Measurements from ENCODE around the gene SDCBP2. TPM values are rescaled to one million over a fixed set of nuclear protein-coding genes. Genes with fewer than 3 reads are reported as not detected.
A peak's percentile ranks its signal among the peaks of the same experiment; 100 is the strongest.

The SDCBP2 gene
- total and polyA plus RNA-seq, 5 donors from 2014 or later, result 1.2 to 4.3 (median 3.0) TPM

GRCh38 chr20:1269235-1269634 lies 59.7 kb downstream of the SDCBP2 start:
- no peak overlapping the region for H3K27ac ChIP-seq (ENCODE audit: insufficient read depth, low read length, poor library complexity, severe bottlenecking)
- Mint-ChIP-seq H3K4me3 (peak overlapping the region in 2 of 4 donors; percentile 49 to 65), H3K36me3 (no peaks in the 10 kb centered on the region), H3K4me1 (peaks cover 12 to 64% (median 46%) of the 10 kb centered on the region in 4 donors), H3K27ac (peak overlapping the region in 1 of 3 donors; percentile 21), H3K9me3 (no peaks in the 10 kb centered on the region), H3K27me3 (no peaks in the 10 kb centered on the region)
- no peaks in the 10 kb centered on the region for H3K27me3 ChIP-seq (ENCODE audit: control insufficient read depth, insufficient read depth, low read length)
- no peak for DNase-seq
- no peaks in the 10 kb centered on the region for H3K36me3 ChIP-seq (ENCODE audit: control insufficient read depth, insufficient read depth, low read length)
- H3K4me1 ChIP-seq (ENCODE audit: control insufficient read depth, insufficient read depth, low read length, poor library complexity, severe bottlenecking), result peaks cover 32% of the 10 kb centered on the region
- no peaks in the 10 kb centered on the region for H3K9me3 ChIP-seq (ENCODE audit: control insufficient read depth in 2 of 2, low read length in 2 of 2)
- H3K4me3 ChIP-seq (ENCODE audit: low read depth, low read length), result no peak overlapping the region
- no peak for ATAC-seq (ENCODE audit: low read depth in 2 of 2)

- Histone ChIP-seq H3K36me3 (ENCODE audit: control insufficient read depth, insufficient read depth, low read length) (no peaks in the 10 kb centered on the region), H3K4me3 (ENCODE audit: low read depth, low read length) (no peak overlapping the region), H3K27ac (ENCODE audit: insufficient read depth, low read length, poor library complexity, severe bottlenecking) (no peak overlapping the region), H3K27me3 (ENCODE audit: control insufficient read depth, insufficient read depth, low read length) (no peaks in the 10 kb centered on the region), H3K9me3 (ENCODE audit: control insufficient read depth in 2 of 2, low read length in 2 of 2) (no peaks in the 10 kb centered on the region), H3K4me1 (ENCODE audit: control insufficient read depth, insufficient read depth, low read length, poor library complexity, severe bottlenecking) (peaks cover 32% of the 10 kb centered on the region)
- no peak for DNase-seq
- Mint-ChIP-seq H3K27ac (peak overlapping the region; percentile 22 to 81 (median 63)), H3K27me3 (no peaks in the 10 kb centered on the region), H3K4me1 (peaks cover 12 to 70% (median 44%) of the 10 kb centered on the region in 4 donors), H3K9me3 (no peaks in the 10 kb centered on the region), H3K36me3 (no peaks in the 10 kb centered on the region), H3K4me3 (peak overlapping the region; percentile 84 to 92 (median 90))
- no peak for ATAC-seq (ENCODE audit: low read depth in 2 of 2)
Observed at GRCh38 chr20:1267809-1268374, 61.0 kb downstream of the SDCBP2 start.

GRCh38 chr20:1267161-1267560 lies 61.8 kb downstream of the SDCBP2 start:
- H3K27me3 ChIP-seq (ENCODE audit: control insufficient read depth, insufficient read depth, low read length), result peaks cover 4% of the 10 kb centered on the region
- DNase-seq, result no peak
- H3K9me3 ChIP-seq (ENCODE audit: control insufficient read depth in 2 of 2, low read length in 2 of 2), result peaks cover 4 to 5% of the 10 kb centered on the region in 2 experiments
- Mint-ChIP-seq H3K4me1 (peaks cover 12 to 67% (median 46%) of the 10 kb centered on the region in 4 donors), H3K4me3 (peak overlapping the region; percentile 84 to 92 (median 90)), H3K27me3 (peaks cover 3% of the 10 kb centered on the region), H3K27ac (peak overlapping the region; percentile 63 to 88 (median 81)), H3K9me3 (no peaks in the 10 kb centered on the region), H3K36me3 (no peaks in the 10 kb centered on the region)
- peaks cover 32% of the 10 kb centered on the region for H3K4me1 ChIP-seq (ENCODE audit: control insufficient read depth, insufficient read depth, low read length, poor library complexity, severe bottlenecking)
- H3K27ac ChIP-seq (ENCODE audit: insufficient read depth, low read length, poor library complexity, severe bottlenecking), result peak overlapping the region; percentile 78
- no peaks in the 10 kb centered on the region for H3K36me3 ChIP-seq (ENCODE audit: control insufficient read depth, insufficient read depth, low read length)
- no peak for ATAC-seq (ENCODE audit: low read depth in 2 of 2)
- H3K4me3 ChIP-seq (ENCODE audit: low read depth, low read length), result peak overlapping the region; percentile 28

- H3K36me3 ChIP-seq (ENCODE audit: control insufficient read depth, insufficient read depth, low read length), result no peaks in the 10 kb centered on the region
- H3K27ac ChIP-seq (ENCODE audit: insufficient read depth, low read length, poor library complexity, severe bottlenecking), result peak within 1 kb of the TSS; percentile 78
- Mint-ChIP-seq H3K36me3 (no peaks in the 10 kb centered on the region), H3K27me3 (peaks cover 9% of the 10 kb centered on the region), H3K4me1 (peaks cover 12 to 64% (median 43%) of the 10 kb centered on the region in 4 donors), H3K4me3 (peak within 1 kb of the TSS; percentile 84 to 92 (median 90)), H3K9me3 (no peaks in the 10 kb centered on the region), H3K27ac (peak within 1 kb of the TSS; percentile 95 to 99 (median 95))
- H3K9me3 ChIP-seq (ENCODE audit: control insufficient read depth in 2 of 2, low read length in 2 of 2), result peaks cover 5 to 6% of the 10 kb centered on the region in 2 experiments
- H3K4me3 ChIP-seq (ENCODE audit: low read depth, low read length), result peak within 1 kb of the TSS; percentile 80
- ATAC-seq (ENCODE audit: low read depth in 2 of 2), result peak; percentile 91 to 92
- H3K27me3 ChIP-seq (ENCODE audit: control insufficient read depth, insufficient read depth, low read length), result peaks cover 4% of the 10 kb centered on the region
- H3K4me1 ChIP-seq (ENCODE audit: control insufficient read depth, insufficient read depth, low read length, poor library complexity, severe bottlenecking), result peaks cover 32% of the 10 kb centered on the region
- peak; percentile 69 to 88 (median 75) for DNase-seq
Observed at GRCh38 chr20:1266167-1266973, 62.6 kb downstream of the SDCBP2 start, which contains the start of gene SNPH. TSS of gene SNPH (plus strand) at chr20:1266294. CDS start at chr20:1296240, 29,946 bp downstream.

GRCh38 chr20:1265916-1266166 lies 63.1 kb downstream of the SDCBP2 start:
- peak overlapping the region; percentile 95 to 99 (median 95) for H3K27ac Mint-ChIP-seq
- H3K4me3 Mint-ChIP-seq, result peak overlapping the region; percentile 84 to 91 (median 89)
- Histone ChIP-seq H3K9me3 (ENCODE audit: control insufficient read depth in 2 of 2, low read length in 2 of 2) (peaks cover 5 to 6% of the 10 kb centered on the region in 2 experiments), H3K36me3 (ENCODE audit: control insufficient read depth, insufficient read depth, low read length) (no peaks in the 10 kb centered on the region), H3K27me3 (ENCODE audit: control insufficient read depth, insufficient read depth, low read length) (peaks cover 7% of the 10 kb centered on the region), H3K4me1 (ENCODE audit: control insufficient read depth, insufficient read depth, low read length, poor library complexity, severe bottlenecking) (peaks cover 32% of the 10 kb centered on the region), H3K4me3 (ENCODE audit: low read depth, low read length) (peak overlapping the region; percentile 80), H3K27ac (ENCODE audit: insufficient read depth, low read length, poor library complexity, severe bottlenecking) (peak overlapping the region; percentile 78)
- peaks cover 12 to 61% (median 42%) of the 10 kb centered on the region in 4 donors for H3K4me1 Mint-ChIP-seq
- DNase-seq, result no peak
- no peaks in the 10 kb centered on the region for H3K9me3 Mint-ChIP-seq
- no peaks in the 10 kb centered on the region for H3K36me3 Mint-ChIP-seq
- no peak for ATAC-seq (ENCODE audit: low read depth in 2 of 2)
- peaks cover 9% of the 10 kb centered on the region for H3K27me3 Mint-ChIP-seq

GRCh38 chr20:1265226-1265915 lies 63.6 kb downstream of the SDCBP2 start:
- peaks cover 12 to 59% (median 41%) of the 10 kb centered on the region in 4 donors for H3K4me1 Mint-ChIP-seq
- Histone ChIP-seq H3K4me3 (ENCODE audit: low read depth, low read length) (peak overlapping the region; percentile 80), H3K9me3 (ENCODE audit: control insufficient read depth in 2 of 2, low read length in 2 of 2) (peaks cover 5 to 6% of the 10 kb centered on the region in 2 experiments), H3K27ac (ENCODE audit: insufficient read depth, low read length, poor library complexity, severe bottlenecking) (peak overlapping the region; percentile 78), H3K4me1 (ENCODE audit: control insufficient read depth, insufficient read depth, low read length, poor library complexity, severe bottlenecking) (peaks cover 32% of the 10 kb centered on the region), H3K27me3 (ENCODE audit: control insufficient read depth, insufficient read depth, low read length) (peaks cover 11% of the 10 kb centered on the region), H3K36me3 (ENCODE audit: control insufficient read depth, insufficient read depth, low read length) (no peaks in the 10 kb centered on the region)
- peak overlapping the region; percentile 84 to 91 (median 89) for H3K4me3 Mint-ChIP-seq
- H3K36me3 Mint-ChIP-seq, result no peaks in the 10 kb centered on the region
- peak overlapping the region; percentile 95 to 99 (median 95) for H3K27ac Mint-ChIP-seq
- no peaks in the 10 kb centered on the region for H3K9me3 Mint-ChIP-seq
- peaks cover 9% of the 10 kb centered on the region for H3K27me3 Mint-ChIP-seq
- DNase-seq (no peak), ATAC-seq (ENCODE audit: low read depth in 2 of 2) (no peak)

- no peaks in the 10 kb centered on the region for H3K36me3 Mint-ChIP-seq
- ATAC-seq (ENCODE audit: low read depth in 2 of 2) (no peak), DNase-seq (no peak)
- Histone ChIP-seq H3K4me1 (ENCODE audit: control insufficient read depth, insufficient read depth, low read length, poor library complexity, severe bottlenecking) (peaks cover 32% of the 10 kb centered on the region), H3K36me3 (ENCODE audit: control insufficient read depth, insufficient read depth, low read length) (no peaks in the 10 kb centered on the region), H3K27ac (ENCODE audit: insufficient read depth, low read length, poor library complexity, severe bottlenecking) (peak overlapping the region; percentile 38), H3K4me3 (ENCODE audit: low read depth, low read length) (no peak overlapping the region), H3K9me3 (ENCODE audit: control insufficient read depth in 2 of 2, low read length in 2 of 2) (peaks cover 5 to 6% of the 10 kb centered on the region in 2 experiments), H3K27me3 (ENCODE audit: control insufficient read depth, insufficient read depth, low read length) (peaks cover 13% of the 10 kb centered on the region)
- peaks cover 12 to 59% (median 41%) of the 10 kb centered on the region in 4 donors for H3K4me1 Mint-ChIP-seq
- H3K9me3 Mint-ChIP-seq, result no peaks in the 10 kb centered on the region
- H3K27me3 Mint-ChIP-seq, result peaks cover 9% of the 10 kb centered on the region
- H3K4me3 Mint-ChIP-seq, result peak overlapping the region; percentile 84 to 91 (median 89)
- H3K27ac Mint-ChIP-seq, result peak overlapping the region; percentile 95
Observed at GRCh38 chr20:1264727-1265126, 64.2 kb downstream of the SDCBP2 start.
